Posterior cingulate gyrus (tissue), 11 donors: Measurements from ENCODE around the gene GPS1.

Experiments
- DNase-seq, 10 donors: peaks; one replicate each; pipeline versions ENCODE4 v3.0.0 to v3.0.0-alpha.2; 2020 to 2021; ENCODE audit warnings: mixed read lengths in 3 of 10
- intact Hi-C: fragments of 100-400 bp; cut with DNase I; formaldehyde crosslinking; loops from one replicate; pipeline ENCODE4 v1.15.1; 2023

Gene GPS1

DNA sequence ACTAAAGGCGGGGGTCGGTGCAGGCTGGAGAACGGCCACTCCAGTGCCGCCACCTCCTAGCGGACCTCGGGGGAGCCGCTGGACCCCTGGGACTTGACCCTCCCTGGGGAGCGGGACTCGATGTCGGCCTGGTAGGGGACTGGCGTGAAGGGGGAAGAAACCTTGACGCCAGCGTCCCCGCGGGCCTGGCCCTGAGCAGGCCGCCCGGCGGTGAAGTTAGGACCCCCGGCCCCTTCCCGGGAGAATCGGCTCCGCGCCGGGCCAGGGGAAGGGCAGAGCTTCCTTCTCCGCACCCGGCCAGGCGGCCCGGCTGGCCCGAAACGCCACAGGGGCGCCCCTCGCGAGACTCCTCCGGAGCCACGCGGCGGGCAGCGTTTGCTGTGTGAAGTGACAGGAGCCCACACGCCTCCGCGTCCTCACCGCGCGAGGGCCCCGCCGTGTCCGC is 13.5 kb downstream of the GPS1 start:
- peak in 2 of 10 donors; percentile 73 to 75 for DNase-seq
- intact Hi-C loops, result loop anchor here (1.0 kb wide), 1 partner anchor 13 kb away; no protein-coding TSS in a partner anchor

GRCh38 chr17:82065638-82066303 is 14.1 kb downstream of the GPS1 start, which contains the start of gene DUS1L:
TSS of gene DUS1L (minus strand) at chr17:82065804. CDS start at chr17:82065059, 745 bp downstream.
- DNase-seq, result peak in 7 of 10 donors; percentile 44 to 95 (median 62)
- intact Hi-C loops, result loop anchor here (1.0 kb wide), 1 partner anchor 13 kb away; no protein-coding TSS in a partner anchor

- no peak for DNase-seq
- intact Hi-C loops, result no loop called here
Measured at GRCh38 chr17:82070611-82071010, 18.9 kb downstream of the GPS1 start.

- intact Hi-C loops, result no loop called here
- no peak for DNase-seq
Measured at GRCh38 chr17:82072827-82073226, 21.1 kb downstream of the GPS1 start.

- DNase-seq, result no peak
- intact Hi-C loops, result no loop called here
Measured at GRCh38 chr17:82073446-82073845, 21.7 kb downstream of the GPS1 start.

- intact Hi-C loops, result no loop called here
- no peak for DNase-seq
Measured at GRCh38 chr17:82076018-82076784, 24.5 kb downstream of the GPS1 start.

GRCh38 chr17:82076785-82077591 is 25.3 kb downstream of the GPS1 start:
- no peak for DNase-seq
- intact Hi-C loops, result no loop called here

DNA sequence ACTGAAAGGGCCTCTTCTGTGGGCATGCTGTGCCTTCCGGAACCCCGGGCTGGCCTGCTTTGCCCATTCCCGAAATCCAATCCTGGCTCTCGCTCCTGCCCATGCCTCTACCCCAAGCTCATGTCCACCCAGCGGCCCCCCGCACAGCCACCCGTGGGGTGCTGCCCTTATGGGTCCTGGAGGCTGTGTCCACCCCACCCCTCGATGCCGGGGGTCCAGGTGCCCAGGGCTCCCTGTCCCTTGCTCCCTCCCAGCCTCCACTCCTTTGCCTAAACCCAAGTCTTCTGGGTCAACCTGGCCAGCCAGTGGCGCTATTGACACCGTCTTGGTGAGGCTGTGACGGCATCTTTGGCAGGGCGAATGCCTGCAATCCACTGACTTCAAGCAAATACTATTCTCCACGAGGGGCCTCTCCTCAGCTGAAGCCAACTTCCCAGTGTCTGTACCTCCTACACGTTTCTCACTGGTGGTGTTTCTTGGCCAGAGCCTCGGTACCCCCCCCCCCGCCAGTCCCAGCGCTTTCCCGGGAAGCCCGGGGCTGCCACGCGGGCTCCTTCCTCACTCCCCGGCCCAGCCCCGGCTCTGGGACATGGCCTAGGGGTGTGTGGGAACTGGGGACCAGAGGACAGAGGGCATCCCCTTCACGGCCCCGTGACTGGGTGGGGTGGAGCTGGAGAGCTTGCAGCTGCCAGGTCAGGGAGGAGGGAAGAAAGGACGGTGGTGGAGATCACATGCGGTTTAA is 26.1 kb downstream of the GPS1 start:
- DNase-seq, result peak in 6 of 10 donors; percentile 28 to 94 (median 58)
- intact Hi-C loops, result no loop called here

DNA sequence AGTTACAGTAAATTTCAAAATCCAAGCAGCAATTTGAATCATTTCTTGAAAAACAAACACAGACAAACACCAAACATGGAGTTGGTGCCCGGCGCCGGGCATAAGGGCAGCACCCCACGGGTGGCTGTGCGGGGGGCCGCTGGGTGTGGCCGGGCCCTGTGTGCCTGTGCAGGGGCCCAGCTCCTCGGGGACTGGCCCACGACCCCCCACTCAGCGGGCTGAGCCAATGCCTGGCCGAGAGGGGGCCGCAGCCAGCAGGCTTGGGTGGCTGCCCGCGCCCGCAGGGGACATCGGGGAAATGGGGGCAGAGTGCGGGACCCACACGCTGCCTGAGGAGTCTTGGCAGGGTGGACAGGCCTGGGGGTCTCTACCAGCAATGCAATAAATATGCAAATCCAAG is 26.7 kb downstream of the GPS1 start:
- intact Hi-C loops, result no loop called here
- no peak for DNase-seq

GRCh38 chr17:82079001-82079677 is 27.4 kb downstream of the GPS1 start:
- intact Hi-C loops, result no loop called here
- no peak for DNase-seq

DNA sequence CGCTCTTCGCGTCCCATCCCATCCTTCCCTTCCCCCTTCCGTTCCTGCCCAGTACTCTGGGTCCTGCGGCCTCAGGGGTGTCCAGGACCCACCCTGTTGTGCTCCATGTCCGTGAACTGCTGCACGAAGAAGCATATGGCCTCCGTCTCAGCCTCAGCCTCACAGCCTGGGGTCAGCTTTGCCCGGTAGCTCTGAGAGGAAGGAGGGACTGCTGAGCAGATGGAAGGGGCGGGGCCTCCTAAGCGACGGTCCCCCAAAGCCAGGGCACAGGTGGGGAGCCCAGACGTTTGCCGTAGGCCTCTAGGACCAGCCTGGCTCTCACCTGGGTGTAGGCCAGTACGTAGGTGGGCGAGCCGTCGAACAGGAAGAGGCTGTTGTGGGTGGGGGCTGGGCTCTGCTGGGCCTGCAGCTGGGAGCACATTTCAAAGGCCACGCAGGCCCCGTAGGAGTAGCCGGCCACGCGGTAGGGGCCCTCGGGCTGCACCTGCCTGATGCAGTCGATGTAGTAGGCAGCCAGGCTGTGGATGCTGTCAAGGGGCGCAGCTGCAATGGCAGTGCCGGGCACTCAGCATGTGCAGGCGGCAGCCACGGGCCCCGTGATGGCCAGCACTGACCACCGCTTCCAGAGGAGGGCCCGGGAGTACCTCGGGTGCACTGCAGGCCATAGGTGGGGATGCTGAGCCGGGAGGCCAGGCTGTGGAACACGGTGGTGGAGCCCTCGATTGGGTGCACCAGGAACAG is 28.5 kb downstream of the GPS1 start:
- no peak for DNase-seq
- intact Hi-C loops, result no loop called here

GRCh38 chr17:82080789-82081464 is 29.2 kb downstream of the GPS1 start:
- intact Hi-C loops, result no loop called here
- no peak for DNase-seq

- intact Hi-C loops, result no loop called here
- DNase-seq, result no peak
Measured at GRCh38 chr17:82081546-82081945, 29.8 kb downstream of the GPS1 start.

- no peak for DNase-seq
- intact Hi-C loops, result no loop called here
Measured at GRCh38 chr17:82081966-82082365, 30.3 kb downstream of the GPS1 start.

DNA sequence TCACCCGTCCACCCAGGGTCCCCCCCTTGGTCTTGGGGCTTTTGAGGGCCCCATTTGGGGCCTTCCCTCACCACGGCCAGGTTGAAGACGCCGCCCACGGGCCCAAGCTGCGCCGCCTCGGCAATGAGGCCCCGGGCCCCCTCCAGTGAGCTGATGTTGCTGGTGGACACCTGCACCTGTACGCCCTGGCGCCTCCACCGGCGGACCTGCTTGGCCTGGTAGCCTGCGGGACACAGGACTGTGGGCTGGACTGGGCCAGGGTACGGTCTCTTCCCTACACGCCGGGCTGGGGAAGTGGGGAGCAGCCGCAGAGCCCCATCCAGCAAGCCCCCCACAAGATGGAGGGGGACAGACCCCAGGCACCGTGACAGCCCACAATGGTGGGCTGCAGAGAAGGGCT is 30.8 kb downstream of the GPS1 start:
- DNase-seq, result no peak
- intact Hi-C loops, result no loop called here

DNA sequence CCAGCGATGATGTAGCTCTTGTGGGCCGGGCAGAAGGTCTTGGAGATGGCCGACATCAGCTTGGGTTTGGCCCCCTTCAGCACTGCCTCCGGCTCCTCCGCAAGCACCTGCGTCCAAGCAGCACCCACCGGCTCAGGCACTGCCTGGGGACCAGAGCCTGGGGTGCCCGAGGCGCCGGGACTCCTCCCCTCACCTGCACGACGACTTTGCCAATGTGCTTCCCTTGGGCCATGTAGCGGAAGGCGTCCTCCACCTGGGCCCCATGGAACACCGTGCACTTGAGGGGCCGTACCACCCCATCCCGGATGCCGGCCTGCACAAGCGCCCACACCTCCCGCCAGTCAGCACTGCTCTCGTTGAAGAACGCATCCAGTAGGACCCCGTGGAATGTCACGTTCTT is 31.3 kb downstream of the GPS1 start:
- DNase-seq, result no peak
- intact Hi-C loops, result no loop called here

DNA sequence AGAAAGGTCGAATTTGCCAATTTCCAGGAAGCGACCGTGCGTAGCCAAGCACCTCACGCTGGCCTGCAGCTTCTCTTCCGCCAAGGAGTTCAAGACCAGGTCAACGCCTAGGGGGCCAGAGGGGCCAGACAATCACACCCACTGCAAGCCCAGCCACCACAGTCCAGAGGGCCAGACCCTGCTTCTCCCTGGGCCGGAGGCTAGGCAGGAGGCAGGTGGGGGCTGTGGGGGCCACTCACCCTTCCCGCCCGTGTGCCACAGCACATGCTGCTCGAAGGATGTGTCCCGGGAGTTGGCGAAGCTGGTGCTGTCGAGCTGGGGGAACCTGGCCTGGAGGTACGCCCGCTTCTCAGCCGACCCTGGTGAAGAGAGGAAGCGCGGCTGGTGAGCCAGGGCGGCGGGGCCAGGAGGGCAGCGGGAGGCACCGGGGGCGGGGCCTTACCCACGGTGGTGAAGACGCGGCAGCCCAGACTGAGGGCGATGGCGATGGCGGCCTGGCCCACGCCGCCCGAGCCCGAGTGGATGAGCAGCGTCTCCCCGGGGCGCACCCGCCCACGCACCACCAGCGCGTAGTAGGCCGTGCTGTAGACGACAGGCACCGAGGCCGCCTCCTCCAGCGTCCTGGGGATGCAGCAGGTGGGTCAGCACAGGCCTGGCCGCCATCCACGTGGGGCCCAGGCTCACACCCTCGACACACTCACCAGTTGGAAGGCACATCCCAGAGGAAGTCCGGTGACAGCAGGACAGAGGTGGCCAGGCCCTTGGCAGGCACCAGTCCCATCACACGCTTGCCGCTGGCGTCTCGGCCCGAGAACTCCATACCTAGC is 32.0 kb downstream of the GPS1 start:
- intact Hi-C loops, result no loop called here
- no peak for DNase-seq
